Subcutaneous adipose tissue (tissue), 4 donors: ENCODE results near the gene ATP2A1. TPM values are rescaled to one million over a fixed set of nuclear protein-coding genes. Genes with fewer than 3 reads are reported as not detected.

Source experiments
- CTCF ChIP-seq: fragments of 450-650 bp; IDR thresholded peaks from one replicate; pipeline ENCODE4 v1.5.1; 2016; ENCODE audit warnings: low read depth, mild to moderate bottlenecking, control low read depth, antibody characterized with exemption, moderate library complexity
- total RNA-seq, 4 donors: library from RNA; depleted of rRNA; stranded (reverse); fragments of >200 nt; gene quantifications; one replicate each; pipeline ENCODE4 v1.1.0, GENCODE V29; 2016

ATP2A1 gene
- total RNA-seq, 4 donors from 2014 or later, result 0.19 to 0.44 (median 0.34) TPM; not detected in 1

DNA sequence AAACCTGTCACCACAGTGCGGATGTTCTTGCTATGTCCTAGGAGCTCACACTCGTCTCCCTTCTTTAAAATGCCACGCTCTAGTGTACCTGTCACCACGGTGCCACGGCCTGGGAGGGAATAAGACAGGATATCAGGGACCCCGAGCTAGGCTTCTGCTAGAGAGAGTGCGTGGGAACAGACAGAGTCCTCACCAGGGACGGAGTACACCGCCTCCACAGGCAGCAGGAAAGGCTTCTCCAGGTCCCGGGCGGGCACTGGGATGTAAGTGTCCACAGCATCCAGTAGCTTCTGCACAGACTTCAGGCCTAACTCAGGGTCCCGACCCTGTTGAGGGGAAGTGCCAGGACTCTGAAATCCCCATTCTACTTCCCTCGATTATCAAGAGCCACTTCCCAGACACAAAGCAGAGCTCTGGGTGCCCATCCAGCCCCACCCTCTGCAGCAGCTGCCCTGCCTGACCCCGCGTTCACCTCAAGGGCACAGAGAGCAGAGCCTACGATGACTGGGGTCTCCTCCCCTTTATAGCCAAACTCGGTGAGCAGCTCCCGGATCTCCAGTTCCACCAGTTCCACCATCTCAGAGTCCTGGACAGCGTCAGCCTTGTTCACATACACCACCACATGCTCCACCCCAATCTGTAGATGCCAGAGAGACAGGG, 33.9 kb upstream of the ATP2A1 start:
- TF ChIP-seq CTCF, result no peak

GRCh38 chr16:28845293-28845692, 33.0 kb upstream of the ATP2A1 start:
- TF ChIP-seq CTCF, result no peak

DNA sequence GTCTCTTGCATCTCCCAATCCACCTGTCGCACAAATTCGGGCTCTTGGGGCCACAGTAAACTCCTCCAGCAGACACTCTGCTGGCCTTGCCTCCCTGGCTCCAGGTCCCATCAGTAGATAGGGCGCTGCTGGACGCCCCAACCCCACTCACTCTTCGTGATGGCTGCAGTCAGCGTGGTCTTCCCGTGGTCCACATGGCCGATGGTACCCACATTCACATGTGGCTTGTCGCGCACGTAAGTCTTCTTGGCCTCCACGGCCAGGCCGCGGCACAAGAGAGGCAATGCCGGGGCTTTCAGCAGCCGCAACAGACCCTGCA, 32.6 kb upstream of the ATP2A1 start:
- no peak for TF ChIP-seq CTCF

DNA sequence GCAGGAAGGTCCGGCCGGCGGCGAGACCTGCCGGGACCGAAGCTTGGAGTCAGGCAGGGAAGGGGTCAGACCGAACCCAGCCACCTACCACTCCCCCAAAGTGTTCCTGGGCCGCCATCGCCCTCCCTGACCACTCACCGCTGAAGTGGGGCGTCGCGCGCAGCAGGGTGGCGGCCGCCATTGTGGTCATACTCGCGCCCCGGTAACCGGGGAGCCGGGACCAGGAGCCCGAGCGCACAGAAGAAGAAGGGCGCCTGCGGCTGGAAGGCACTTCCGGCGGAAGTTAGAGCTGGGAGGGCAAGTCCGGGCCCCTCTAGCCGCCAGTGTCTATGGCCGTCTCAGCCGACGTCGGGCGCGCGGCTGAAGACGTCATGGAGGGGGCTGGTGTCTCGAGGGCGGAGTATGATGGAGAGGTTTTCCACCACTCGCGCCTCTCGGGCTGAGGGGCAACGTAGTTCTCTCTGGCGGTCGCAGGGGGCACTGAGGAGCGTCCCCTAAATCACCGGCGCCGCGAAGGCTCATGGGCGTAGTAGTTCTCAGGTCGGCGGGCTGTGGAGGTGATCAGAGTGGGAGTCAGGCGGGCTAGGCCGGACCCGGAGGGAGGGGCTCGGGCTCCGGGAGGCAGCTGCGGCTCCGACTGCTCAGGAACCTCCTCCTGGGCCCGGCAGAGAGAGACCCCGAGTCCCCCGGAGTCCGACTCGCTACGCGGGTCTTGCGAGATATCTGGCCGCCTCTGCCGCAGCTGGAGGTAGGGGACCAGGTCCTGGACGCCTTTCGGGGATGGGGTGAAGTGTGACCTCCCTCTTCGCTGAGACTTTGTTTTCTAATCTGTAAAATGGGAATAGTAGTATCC, 32.0 kb upstream of the ATP2A1 start, which contains the start of gene TUFM:
TSS of gene TUFM (minus strand) at position 269 of the 853 bp plus-strand sequence. CDS start at position 190, 79 bp downstream.
- TF ChIP-seq CTCF, result no peak

- TF ChIP-seq CTCF, result no peak
Observed at GRCh38 chr16:28846933-28847273, 31.4 kb upstream of the ATP2A1 start.

DNA sequence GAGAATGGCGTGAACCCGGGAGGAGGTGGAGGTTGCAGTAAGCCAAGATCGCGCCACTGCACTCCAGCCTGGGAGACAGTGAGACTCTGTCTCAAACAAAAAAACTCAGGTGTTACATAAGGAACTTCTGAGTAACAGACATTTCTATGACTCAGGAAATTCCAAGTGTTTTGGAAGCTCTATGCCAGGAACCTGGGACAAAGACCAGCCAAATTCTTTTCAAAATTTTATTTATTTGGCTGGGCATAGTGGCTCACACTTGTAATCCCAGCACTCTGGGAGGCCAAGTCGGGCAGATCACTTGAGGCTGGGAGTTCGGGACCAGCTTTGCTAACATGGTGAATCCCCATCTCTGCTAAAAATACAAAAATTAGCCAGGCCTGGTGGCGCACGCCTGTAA, 19.9 kb upstream of the ATP2A1 start:
- no peak for TF ChIP-seq CTCF

GRCh38 chr16:28859326-28859725, 19.0 kb upstream of the ATP2A1 start:
- no peak for TF ChIP-seq CTCF
